Jurkat, Clone E6-1 (cell line): ENCODE data around the gene PAQR4.
"Not testable (repeated sequence)": the region's sequence is repeated elsewhere in the genome, so short reads cannot be mapped to it uniquely, and the experiment has no call there.

Source experiments
- DNase-seq: peaks from one replicate; pipeline ENCODE4 v3.0.0-alpha.2; 2011; ENCODE audit warnings: low read depth, low spot score
- H3K4me3 ChIP-seq: 2 replicates; pipeline ENCODE4 v1.5.1; 2011; ENCODE audit warnings: mild to moderate bottlenecking, low read length, control low read depth, moderate library complexity

The PAQR4 gene

DNA sequence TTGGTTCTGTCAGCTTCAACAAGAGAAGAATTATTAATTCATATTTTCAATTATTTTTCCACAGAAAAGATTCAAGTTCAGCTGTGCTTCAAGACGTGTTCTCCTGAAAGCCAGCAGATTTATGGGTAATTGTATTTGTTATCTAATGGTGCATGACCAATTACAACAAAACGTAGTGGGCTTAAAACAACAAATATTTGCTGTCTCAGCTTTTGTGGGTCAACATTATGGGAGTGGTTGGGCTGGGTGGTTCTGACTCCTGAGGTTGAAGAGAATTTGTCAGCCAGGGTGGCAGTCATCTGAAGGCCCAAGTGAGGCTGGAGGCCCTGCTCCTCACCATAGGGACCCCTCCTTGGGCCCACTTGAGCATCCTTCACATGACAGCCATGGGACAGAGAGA lies 29.2 kb upstream of the PAQR4 start:
- no peak overlapping the region for H3K4me3 ChIP-seq
- no peak for DNase-seq

- no peak for DNase-seq
- no peak overlapping the region for H3K4me3 ChIP-seq
Observed at GRCh38 chr16:2942045-2942444, 27.1 kb upstream of the PAQR4 start.

DNA sequence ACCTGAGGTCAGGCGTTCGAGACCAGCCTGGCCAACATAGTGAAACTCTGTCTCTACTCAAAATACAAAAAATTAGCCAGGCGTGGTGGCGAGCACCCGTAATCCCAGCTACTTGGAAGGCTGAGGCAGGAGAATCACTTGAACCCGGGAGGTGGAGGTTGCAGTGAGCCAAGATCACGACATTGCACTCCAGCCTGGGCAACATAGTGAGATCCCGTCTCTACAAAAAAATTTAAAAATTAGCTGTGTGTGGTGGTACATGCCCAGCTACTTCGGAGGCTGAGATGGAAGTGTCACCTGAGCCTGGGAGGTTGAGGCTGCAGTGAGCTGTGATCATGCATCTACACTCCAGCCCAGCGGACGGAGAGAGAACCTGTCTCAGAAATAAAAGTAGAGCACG lies 25.4 kb upstream of the PAQR4 start:
- not testable (repeated sequence) for H3K4me3 ChIP-seq

DNA sequence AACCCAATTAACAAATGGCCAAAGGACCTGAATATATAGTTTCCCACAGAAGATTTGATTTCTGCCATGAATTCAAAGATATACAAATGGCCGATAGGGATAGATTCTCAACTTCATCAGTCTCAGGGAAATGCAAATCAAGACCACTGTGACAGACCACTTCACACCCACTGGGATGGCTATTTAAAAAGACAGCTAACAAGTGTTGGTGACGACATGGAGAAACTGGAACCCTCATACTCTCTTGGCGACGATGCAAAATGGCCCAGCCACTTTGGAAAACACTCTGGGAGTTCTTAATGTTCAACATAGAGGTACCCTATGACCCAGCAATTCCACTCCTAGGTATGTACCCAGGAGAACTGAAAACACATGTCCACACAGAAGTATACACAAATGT lies 22.5 kb upstream of the PAQR4 start:
- H3K4me3 ChIP-seq: no peak overlapping the region
- DNase-seq: no peak

More for the DNA sequence above, 25.4 kb upstream of the PAQR4 start:
- DNase-seq: not testable (repeated sequence)

- H3K4me3 ChIP-seq: no peak overlapping the region
- no peak for DNase-seq
Observed at GRCh38 chr16:2948807-2949704, 20.1 kb upstream of the PAQR4 start.

DNA sequence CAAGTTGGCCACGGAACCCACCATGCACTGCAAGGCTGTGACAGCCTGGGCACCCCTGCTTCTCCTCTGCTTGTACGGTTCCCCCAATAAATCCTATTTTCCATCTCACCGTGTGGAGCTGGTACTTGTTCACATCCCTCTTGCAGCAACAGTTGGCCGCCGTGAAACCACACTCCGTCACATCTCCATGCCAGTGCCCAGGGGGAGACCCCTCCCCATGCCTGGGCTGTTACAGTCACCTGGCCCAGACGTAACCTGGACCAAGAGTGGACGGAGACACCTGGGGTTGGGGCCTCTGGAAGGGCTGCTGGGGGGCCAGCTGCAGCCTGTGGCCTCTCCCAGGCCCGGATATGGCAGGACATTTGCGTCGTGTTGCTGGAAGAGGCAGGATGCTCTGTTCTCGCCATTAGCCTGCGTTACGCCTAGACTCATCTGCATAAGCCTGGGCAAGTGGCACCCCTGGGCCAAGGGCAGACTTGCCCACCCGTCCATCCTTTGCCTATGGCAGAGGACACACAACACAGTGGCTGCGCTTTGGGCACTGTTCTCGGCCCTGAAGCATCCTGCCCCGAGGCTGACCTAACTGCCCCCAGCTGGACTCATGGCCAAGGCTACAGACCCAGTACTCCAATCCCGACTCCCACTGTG lies 19.3 kb upstream of the PAQR4 start:
- H3K4me3 ChIP-seq: no peak overlapping the region
- no peak for DNase-seq

DNA sequence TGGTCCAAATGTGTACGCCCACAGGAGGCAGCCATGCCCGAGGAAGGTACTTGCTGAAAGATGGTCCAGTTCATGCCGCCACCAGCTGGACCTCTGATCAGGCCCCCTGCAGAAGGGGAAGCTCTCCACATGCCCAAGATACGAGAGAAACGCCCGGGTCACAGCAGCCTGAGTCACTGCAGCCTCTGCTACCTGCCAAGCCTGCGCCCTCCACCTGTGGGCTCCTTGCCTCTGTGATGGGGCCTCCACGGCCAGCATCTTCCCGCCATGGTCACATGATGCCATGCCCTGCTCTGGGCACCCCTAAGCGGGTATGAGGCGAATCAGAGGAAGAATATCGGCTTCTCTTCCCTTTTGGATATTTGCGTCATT lies 18.8 kb upstream of the PAQR4 start:
- no peak for DNase-seq
- no peak overlapping the region for H3K4me3 ChIP-seq

- no peak for DNase-seq
- H3K4me3 ChIP-seq: no peak overlapping the region
Observed at GRCh38 chr16:2950773-2951172, 18.4 kb upstream of the PAQR4 start.

GRCh38 chr16:2952679-2953078 lies 16.5 kb upstream of the PAQR4 start:
- DNase-seq: no peak
- no peak overlapping the region for H3K4me3 ChIP-seq

DNA sequence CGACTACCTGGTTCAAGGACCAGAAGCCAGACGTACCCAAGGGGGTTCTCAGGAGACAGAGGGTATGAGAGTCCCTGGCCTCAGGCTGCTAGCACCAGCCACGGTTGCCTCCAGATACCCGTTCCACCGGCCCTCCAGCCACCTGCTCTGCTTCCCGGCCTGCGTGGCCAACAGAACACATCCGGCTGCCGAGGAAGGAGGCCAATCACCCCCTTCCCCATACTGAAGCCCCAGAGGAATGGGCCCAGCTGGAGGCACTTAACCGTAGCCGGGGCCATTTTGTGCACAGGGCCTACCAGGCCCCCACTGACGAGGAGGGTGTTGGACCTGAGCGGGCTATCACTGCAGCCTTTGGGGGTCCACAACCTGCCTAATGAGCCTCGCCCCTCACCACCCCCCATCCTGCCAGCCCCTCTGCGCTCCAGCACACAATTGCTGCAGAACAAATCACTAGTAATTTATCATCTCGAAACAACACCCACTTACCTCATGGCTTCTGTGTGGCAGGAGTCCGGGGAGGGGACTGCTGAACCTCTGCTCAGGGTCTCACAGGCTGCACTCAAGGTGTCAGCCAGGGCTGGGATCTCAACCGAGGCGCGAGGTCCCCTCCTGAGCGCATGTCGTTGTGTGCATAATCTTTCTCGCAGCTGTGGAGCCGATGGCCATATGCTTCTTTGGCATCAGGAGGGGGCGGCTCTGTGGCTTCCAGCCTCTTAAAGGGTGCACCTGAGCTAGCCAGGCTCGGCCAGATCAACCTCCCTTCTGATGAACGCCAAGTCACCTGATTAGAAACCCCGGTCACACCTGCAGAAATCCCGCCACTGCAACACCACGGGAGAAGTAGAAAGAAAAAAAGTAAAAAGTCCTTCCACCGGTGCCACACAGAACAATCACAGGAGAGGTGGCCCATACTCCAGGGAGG lies 15.2 kb upstream of the PAQR4 start:
- H3K4me3 ChIP-seq: no peak overlapping the region

DNA sequence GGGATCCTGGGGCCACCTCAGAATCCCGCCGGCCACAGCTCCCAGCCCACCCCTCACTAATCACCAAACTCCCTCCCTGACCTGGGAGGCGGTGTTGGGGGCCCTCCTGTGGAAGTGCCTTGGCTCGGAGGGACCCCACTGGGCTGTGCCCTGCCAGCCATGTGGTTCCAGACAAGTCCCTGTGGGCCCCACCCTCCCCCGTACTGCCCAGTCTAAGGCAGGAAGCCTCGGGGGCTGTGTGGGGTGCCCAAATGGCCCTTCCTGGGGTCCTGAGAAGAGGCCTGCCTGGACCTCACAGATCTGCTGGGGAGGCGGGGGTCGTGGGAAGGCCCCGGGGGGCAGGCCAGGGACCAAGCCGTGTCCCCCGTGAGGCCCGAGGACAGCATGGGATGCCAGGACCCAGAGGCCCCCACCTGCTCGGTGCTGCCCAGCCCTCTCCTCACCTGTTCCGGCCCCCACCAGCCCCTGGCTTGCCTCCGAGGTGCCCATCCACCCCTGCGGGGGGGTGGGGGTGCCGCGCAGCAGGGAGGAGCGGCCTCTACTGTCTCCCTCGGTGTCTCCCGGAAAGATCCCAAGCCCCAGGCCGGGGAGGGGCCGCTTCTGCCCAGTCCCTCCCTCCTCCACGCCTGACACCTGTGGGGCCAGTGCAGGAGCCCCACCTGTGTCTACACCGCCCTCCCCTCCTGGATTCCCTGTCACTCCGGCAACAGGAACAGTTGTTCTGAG lies 14.3 kb upstream of the PAQR4 start:
- no peak for DNase-seq
- H3K4me3 ChIP-seq: no peak overlapping the region

More for the DNA sequence above, 15.2 kb upstream of the PAQR4 start:
- DNase-seq: no peak

- H3K4me3 ChIP-seq: no peak overlapping the region
- DNase-seq: no peak
Observed at GRCh38 chr16:2955438-2955778, 13.7 kb upstream of the PAQR4 start.

DNA sequence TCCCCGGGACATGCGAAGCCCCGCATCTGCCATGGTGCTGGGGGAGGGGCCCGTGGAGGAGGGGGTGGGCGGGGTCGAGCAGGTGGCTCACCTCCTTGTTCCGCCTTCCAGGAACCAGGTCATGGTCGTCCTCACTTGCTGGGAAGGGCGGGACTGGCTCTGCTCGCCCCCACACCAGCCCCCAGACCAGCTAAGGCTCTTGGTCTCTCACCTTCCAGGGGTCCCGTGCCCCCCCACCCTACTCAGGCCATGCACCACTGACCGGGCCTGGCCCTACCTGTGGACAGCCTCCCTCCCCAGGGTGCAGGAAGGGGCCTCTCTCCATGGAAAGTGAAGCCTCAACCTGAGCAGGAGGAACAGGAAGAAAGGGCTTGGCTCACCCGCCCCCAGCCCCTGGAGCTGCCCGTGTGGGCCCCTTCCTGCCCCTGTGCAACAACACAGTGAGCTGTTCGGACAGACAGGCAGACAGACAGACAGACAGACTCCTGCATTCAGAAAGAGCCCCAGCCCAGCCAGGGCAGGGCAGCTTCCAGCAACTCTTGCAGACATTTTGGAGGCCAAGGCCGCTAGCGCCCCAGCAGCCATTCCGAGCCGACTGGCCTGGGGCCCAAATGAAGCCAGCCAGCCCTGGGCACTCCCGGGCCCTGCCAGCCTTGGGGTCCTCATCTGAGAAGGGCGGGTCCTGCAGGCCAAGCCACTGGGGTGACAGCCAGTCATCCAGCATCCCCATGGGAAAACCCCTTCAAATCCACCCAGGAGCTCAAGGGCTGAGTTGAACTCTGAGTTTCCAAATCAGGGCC lies 13.2 kb upstream of the PAQR4 start:
- DNase-seq: no peak
- no peak overlapping the region for H3K4me3 ChIP-seq

- DNase-seq: no peak
Observed at GRCh38 chr16:2956579-2956956, 12.6 kb upstream of the PAQR4 start.

GRCh38 chr16:2959206-2959605 lies 9.9 kb upstream of the PAQR4 start:
- DNase-seq: no peak

More at GRCh38 chr16:2956579-2956956, 12.6 kb upstream of the PAQR4 start:
- no peak overlapping the region for H3K4me3 ChIP-seq

GRCh38 chr16:2960183-2961010 lies 8.8 kb upstream of the PAQR4 start:
- no peak overlapping the region for H3K4me3 ChIP-seq
- DNase-seq: no peak

More at GRCh38 chr16:2959206-2959605, 9.9 kb upstream of the PAQR4 start:
- H3K4me3 ChIP-seq: no peak overlapping the region

- no peak overlapping the region for H3K4me3 ChIP-seq
- no peak for DNase-seq
Observed at GRCh38 chr16:2962334-2963073, 6.6 kb upstream of the PAQR4 start.
